Fibroblast of lung (primary cell): ENCODE results near the gene MACROD2. TPM values are rescaled to one million over a fixed set of nuclear protein-coding genes. Genes with fewer than 3 reads are reported as not detected.

Experiments
- DNase-seq, 2 donors: peaks; one replicate each; pipeline versions ENCODE4 v3.0.0 to v3.0.0-alpha.2; 2010; ENCODE audit warnings: low read depth in 2 of 2
- H2AFZ ChIP-seq: 2 replicates; pipeline ENCODE4 v1.5.1; 2012; ENCODE audit warnings: low read length, control low read depth, inconsistent platforms
- H3K27ac ChIP-seq: 2 replicates; pipeline ENCODE4 v1.5.1; 2011; ENCODE audit warnings: low read length, control low read depth; ENCODE audit not compliant: insufficient read depth
- H3K27me3 ChIP-seq: 2 replicates; pipeline ENCODE4 v1.5.1; 2011; ENCODE audit warnings: mild to moderate bottlenecking, low read length; ENCODE audit not compliant: control insufficient read depth, insufficient read depth
- H3K36me3 ChIP-seq: 2 replicates; pipeline ENCODE4 v1.5.1; 2011; ENCODE audit warnings: low read length; ENCODE audit not compliant: control insufficient read depth, insufficient read depth
- H3K4me1 ChIP-seq: 2 replicates; pipeline ENCODE4 v1.5.1; 2011; ENCODE audit warnings: low read length; ENCODE audit not compliant: control insufficient read depth, insufficient read depth; ENCODE audit errors: extremely low read depth
- H3K4me2 ChIP-seq: 2 replicates; pipeline ENCODE4 v1.5.1; 2011; ENCODE audit warnings: low read length, control low read depth; ENCODE audit not compliant: insufficient read depth; ENCODE audit errors: extremely low read depth
- H3K4me3 ChIP-seq, 4 experiments: fragments of 200-600 bp in 1 of 4; sonication (generic) in 1 of 4; replicated peaks in 1 of 4; 2 replicates each; pipeline ENCODE4 v1.5.1; 2011 to 2016; ENCODE audit warnings: low read length in 4 of 4, low read depth in 3 of 4, mild to moderate bottlenecking in 3 of 4, control low read depth in 2 of 4, inconsistent platforms in 1 of 4, mixed read lengths in 1 of 4; ENCODE audit not compliant: insufficient read depth in 1 of 4; ENCODE audit errors: control extremely low read depth in 1 of 4
- H3K79me2 ChIP-seq: 2 replicates; pipeline ENCODE4 v1.5.1; 2012; ENCODE audit warnings: mild to moderate bottlenecking, low read length, inconsistent platforms; ENCODE audit not compliant: control insufficient read depth, insufficient read depth
- H3K9ac ChIP-seq: 2 replicates; pipeline ENCODE4 v1.5.1; 2011; ENCODE audit warnings: mild to moderate bottlenecking, low read length, control low read depth; ENCODE audit not compliant: insufficient read depth
- H3K9me3 ChIP-seq: 2 replicates; pipeline ENCODE4 v1.5.1; 2012; ENCODE audit warnings: low read depth, low read length; ENCODE audit not compliant: control insufficient read depth, insufficient read depth
- H4K20me1 ChIP-seq: 2 replicates; pipeline ENCODE4 v1.5.1; 2011; ENCODE audit warnings: low read length; ENCODE audit not compliant: control insufficient read depth, insufficient read depth; ENCODE audit errors: extremely low read depth
- EZH2 ChIP-seq: IDR thresholded peaks from 2 replicates; pipeline ENCODE4 v1.5.1; 2012; ENCODE audit warnings: low read length, control low read depth, mild to moderate bottlenecking; ENCODE audit errors: missing control alignments
- polyA plus RNA-seq, 2 donors: library from polyadenylated mRNA; depleted of rRNA in 1 of 2; stranded (reverse) in 1 of 2; unstranded in 1 of 2; fragments of >200 nt; gene quantifications; 2 replicates each; pipeline ENCODE4 v1.2.1, GENCODE V29; 2011 to 2012; ENCODE audit warnings: missing spikeins in 1 of 2
- total RNA-seq: library from RNA; depleted of rRNA; stranded (reverse); fragments of >200 nt; gene quantifications from 2 replicates; pipeline ENCODE4 v1.2.1, GENCODE V29; 2014
- TF ChIP-seq, protein P1 (sequence below), 2 donors: IDR thresholded peaks in 1 of 2; conservative IDR thresholded peaks in 1 of 2; 1 replicate in 1 of 2; 2 replicates in 1 of 2; pipeline ENCODE4 v1.5.1; 2011 to 2012; ENCODE audit warnings: low read length in 2 of 2, control low read depth in 1 of 2, inconsistent platforms in 1 of 2, low read depth in 1 of 2, mild to moderate bottlenecking in 1 of 2

The MACROD2 gene
- total and polyA plus RNA-seq, 2 donors (not counting 1 experiment from before 2014, with no cell fraction given), result 0.54 to 1.7 TPM

DNA sequence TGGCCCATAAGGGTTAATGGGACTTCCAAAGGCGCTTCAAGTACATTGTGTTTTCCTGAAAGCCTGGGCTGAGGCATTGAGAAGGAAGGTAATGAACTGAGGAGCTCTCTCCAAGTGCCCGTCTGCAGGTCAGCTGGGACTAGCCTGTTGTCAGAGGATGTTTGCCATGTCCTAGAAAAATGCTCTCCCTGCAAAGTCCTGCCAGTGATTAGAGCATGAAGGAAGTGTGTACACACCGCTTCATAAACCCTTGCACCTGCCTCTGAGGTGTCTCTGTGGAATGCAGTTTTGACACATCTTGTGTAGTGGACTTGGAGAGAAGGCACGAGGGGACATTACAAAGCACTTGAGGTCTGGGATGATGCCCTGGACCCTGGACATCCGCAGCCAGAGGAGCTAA lies 2071.3 kb downstream of the MACROD2 start:
- Histone ChIP-seq H4K20me1 (no peaks in the 10 kb centered on the region), H3K27me3 (no peaks in the 10 kb centered on the region), H3K9ac (no peak overlapping the region), H3K36me3 (no peaks in the 10 kb centered on the region), H3K9me3 (no peaks in the 10 kb centered on the region), H2AFZ (no peak overlapping the region), H3K4me1 (no peaks in the 10 kb centered on the region), H3K4me2 (no peak overlapping the region), H3K4me3 (no peak overlapping the region), H3K79me2 (no peaks in the 10 kb centered on the region), H3K27ac (no peak overlapping the region)
- TF ChIP-seq, protein P1, sequence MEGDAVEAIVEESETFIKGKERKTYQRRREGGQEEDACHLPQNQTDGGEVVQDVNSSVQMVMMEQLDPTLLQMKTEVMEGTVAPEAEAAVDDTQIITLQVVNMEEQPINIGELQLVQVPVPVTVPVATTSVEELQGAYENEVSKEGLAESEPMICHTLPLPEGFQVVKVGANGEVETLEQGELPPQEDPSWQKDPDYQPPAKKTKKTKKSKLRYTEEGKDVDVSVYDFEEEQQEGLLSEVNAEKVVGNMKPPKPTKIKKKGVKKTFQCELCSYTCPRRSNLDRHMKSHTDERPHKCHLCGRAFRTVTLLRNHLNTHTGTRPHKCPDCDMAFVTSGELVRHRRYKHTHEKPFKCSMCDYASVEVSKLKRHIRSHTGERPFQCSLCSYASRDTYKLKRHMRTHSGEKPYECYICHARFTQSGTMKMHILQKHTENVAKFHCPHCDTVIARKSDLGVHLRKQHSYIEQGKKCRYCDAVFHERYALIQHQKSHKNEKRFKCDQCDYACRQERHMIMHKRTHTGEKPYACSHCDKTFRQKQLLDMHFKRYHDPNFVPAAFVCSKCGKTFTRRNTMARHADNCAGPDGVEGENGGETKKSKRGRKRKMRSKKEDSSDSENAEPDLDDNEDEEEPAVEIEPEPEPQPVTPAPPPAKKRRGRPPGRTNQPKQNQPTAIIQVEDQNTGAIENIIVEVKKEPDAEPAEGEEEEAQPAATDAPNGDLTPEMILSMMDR (conservative IDR thresholded peaks at IDR 0.05 in 1 of 2, IDR thresholded peaks at IDR 0.05 in 1 of 2; ENCODE audit: low read depth in 1 of 2, low read length in 2 of 2), result no peak
- no peak for TF ChIP-seq EZH2
- DNase-seq, result no peak

DNA sequence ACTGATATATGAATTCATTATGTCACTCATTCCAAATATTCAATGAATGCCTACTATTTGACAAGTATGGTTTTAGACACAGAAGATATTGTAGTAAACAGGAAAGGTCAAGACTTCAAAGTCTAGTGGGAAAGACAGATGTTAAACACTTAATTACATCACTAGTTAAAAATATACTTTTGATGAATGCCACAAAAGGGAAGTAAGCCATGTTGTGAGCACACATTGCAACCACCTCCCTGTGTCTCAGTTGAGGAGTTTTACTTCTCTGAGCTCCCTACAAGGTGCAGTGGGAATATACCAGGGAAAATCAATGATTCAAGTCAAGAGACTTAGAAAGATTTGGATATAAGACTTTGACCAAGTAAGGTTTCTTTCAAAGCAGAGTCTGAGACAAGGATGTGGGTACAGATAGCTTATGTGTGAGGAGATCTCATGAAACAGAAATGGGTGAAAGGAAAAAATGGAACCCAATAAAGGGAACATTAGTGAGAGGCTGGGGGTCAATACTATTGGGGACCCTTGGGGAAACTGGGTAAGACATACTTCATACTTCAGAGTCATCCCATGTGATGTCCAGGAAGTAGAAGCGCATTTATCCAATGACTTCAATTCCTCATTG lies 2074.2 kb downstream of the MACROD2 start:
- TF ChIP-seq, protein P1 (conservative IDR thresholded peaks at IDR 0.05 in 1 of 2, IDR thresholded peaks at IDR 0.05 in 1 of 2; ENCODE audit: low read depth in 1 of 2, low read length in 2 of 2), result no peak
- no peak for TF ChIP-seq EZH2
- H3K9me3 ChIP-seq, result no peaks in the 10 kb centered on the region
- no peaks in the 10 kb centered on the region for H3K27me3 ChIP-seq
- no peak overlapping the region for H3K27ac ChIP-seq
- no peak overlapping the region for H3K4me3 ChIP-seq
- H3K79me2 ChIP-seq, result no peaks in the 10 kb centered on the region
- H3K4me1 ChIP-seq, result no peaks in the 10 kb centered on the region
- H2AFZ ChIP-seq, result no peak overlapping the region
- H3K36me3 ChIP-seq, result no peaks in the 10 kb centered on the region
- no peaks in the 10 kb centered on the region for H4K20me1 ChIP-seq
- no peak for DNase-seq
- no peak overlapping the region for H3K4me2 ChIP-seq
- no peak overlapping the region for H3K9ac ChIP-seq

DNA sequence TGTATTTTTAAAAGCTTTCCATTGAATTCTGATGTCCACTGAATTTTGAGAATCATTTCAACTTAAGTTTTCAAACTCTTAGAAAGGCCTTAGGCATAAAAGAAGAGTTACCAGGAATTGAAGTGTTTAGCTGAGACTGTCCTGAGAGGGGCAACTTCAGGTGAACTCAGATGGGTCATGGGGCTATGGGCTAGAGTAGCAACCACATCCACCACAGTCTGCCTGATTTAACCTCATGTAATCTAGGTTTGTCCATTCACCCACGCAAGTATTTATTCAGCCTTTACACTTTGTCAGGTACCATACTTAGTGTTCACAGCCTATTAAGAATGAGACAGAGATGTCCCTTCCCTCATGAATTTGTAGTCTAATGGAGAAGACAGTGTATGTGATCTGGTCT lies 2076.9 kb downstream of the MACROD2 start:
- Histone ChIP-seq H3K36me3 (no peaks in the 10 kb centered on the region), H2AFZ (no peak overlapping the region), H3K4me3 (no peak overlapping the region), H3K27ac (no peak overlapping the region), H4K20me1 (no peaks in the 10 kb centered on the region), H3K9me3 (no peaks in the 10 kb centered on the region), H3K79me2 (no peaks in the 10 kb centered on the region), H3K4me2 (no peak overlapping the region), H3K27me3 (no peaks in the 10 kb centered on the region), H3K4me1 (no peaks in the 10 kb centered on the region), H3K9ac (no peak overlapping the region)
- no peak for DNase-seq
- TF ChIP-seq, protein P1 (conservative IDR thresholded peaks at IDR 0.05 in 1 of 2, IDR thresholded peaks at IDR 0.05 in 1 of 2; ENCODE audit: low read depth in 1 of 2, low read length in 2 of 2), result no peak
- no peak for TF ChIP-seq EZH2
